Measurements from ENCODE around the gene FIGNL1.
"Not testable (repeated sequence)": the region's sequence is repeated elsewhere in the genome, so short reads cannot be mapped to it uniquely, and the experiment has no call there.

The FIGNL1 gene

GRCh38 chr7:50472427-50472826 is 22.3 kb upstream of the FIGNL1 start:
- DNase-seq (ENCODE audit: low read depth in 1 of 2, low spot score in 1 of 2), result no peak

GRCh38 chr7:50471970-50472369 is 21.8 kb upstream of the FIGNL1 start:
- no peak for DNase-seq (ENCODE audit: low read depth in 1 of 2, low spot score in 1 of 2)

GRCh38 chr7:50470250-50471163 is 20.4 kb upstream of the FIGNL1 start:
- no peak for DNase-seq (ENCODE audit: low read depth in 1 of 2, low spot score in 1 of 2)

- DNase-seq (ENCODE audit: low read depth in 1 of 2, low spot score in 1 of 2), result no peak
These were observed 19.0 kb upstream of the FIGNL1 start for GRCh38 chr7:50469181-50469580.

GRCh38 chr7:50467817-50468610 is 17.9 kb upstream of the FIGNL1 start:
- peak; percentile 52 to 60 for DNase-seq (ENCODE audit: low read depth in 1 of 2, low spot score in 1 of 2)

GRCh38 chr7:50466815-50467585 is 16.9 kb upstream of the FIGNL1 start:
- DNase-seq (ENCODE audit: low read depth in 1 of 2, low spot score in 1 of 2), result no peak

GRCh38 chr7:50463035-50463434 is 12.9 kb upstream of the FIGNL1 start:
- no peak for DNase-seq (ENCODE audit: low read depth in 1 of 2, low spot score in 1 of 2)

GRCh38 chr7:50462361-50462760 is 12.2 kb upstream of the FIGNL1 start:
- no peak for DNase-seq (ENCODE audit: low read depth in 1 of 2, low spot score in 1 of 2)

GRCh38 chr7:50461695-50462094 is 11.5 kb upstream of the FIGNL1 start:
- DNase-seq (ENCODE audit: low read depth in 1 of 2, low spot score in 1 of 2), result no peak

GRCh38 chr7:50459183-50459582 is 9.0 kb upstream of the FIGNL1 start:
- not testable (repeated sequence) for DNase-seq (ENCODE audit: low read depth in 1 of 2, low spot score in 1 of 2)

- DNase-seq (ENCODE audit: low read depth in 1 of 2, low spot score in 1 of 2), result not testable (repeated sequence)
These were observed 8.5 kb upstream of the FIGNL1 start for GRCh38 chr7:50458651-50459050.

GRCh38 chr7:50456371-50457123 is 6.4 kb upstream of the FIGNL1 start:
- no peak for DNase-seq (ENCODE audit: low read depth in 1 of 2, low spot score in 1 of 2)

- no peak for DNase-seq (ENCODE audit: low read depth in 1 of 2, low spot score in 1 of 2)
These were observed 5.5 kb upstream of the FIGNL1 start for GRCh38 chr7:50455658-50456057.

GRCh38 chr7:50454968-50455367 is 4.8 kb upstream of the FIGNL1 start:
- no peak for DNase-seq (ENCODE audit: low read depth in 1 of 2, low spot score in 1 of 2)

- no peak for DNase-seq (ENCODE audit: low read depth in 1 of 2, low spot score in 1 of 2)
These were observed 461 bp upstream of the FIGNL1 start for GRCh38 chr7:50450590-50451032.

GRCh38 chr7:50449501-50449880 is 659 bp downstream of the FIGNL1 start:
- no peak for DNase-seq (ENCODE audit: low read depth in 1 of 2, low spot score in 1 of 2)

GRCh38 chr7:50448823-50449222 is 1.3 kb downstream of the FIGNL1 start:
- no peak for DNase-seq (ENCODE audit: low read depth in 1 of 2, low spot score in 1 of 2)

- DNase-seq (ENCODE audit: low read depth in 1 of 2, low spot score in 1 of 2), result no peak
These were observed 3.6 kb downstream of the FIGNL1 start for GRCh38 chr7:50446542-50446960.

- no peak for DNase-seq (ENCODE audit: low read depth in 1 of 2, low spot score in 1 of 2)
These were observed 13.9 kb downstream of the FIGNL1 start for GRCh38 chr7:50436133-50436806.

- DNase-seq (ENCODE audit: low read depth in 1 of 2, low spot score in 1 of 2), result no peak
These were observed 18.3 kb downstream of the FIGNL1 start for GRCh38 chr7:50431722-50432305.

Measured in activated T-helper 1 cell treated with anti-CD3 and anti-CD28 coated beads, Interleukin-2, amount 50 U/mL, for 16 hours (primary cell).